GM12891 (cell line): ENCODE data around the gene SH3RF2.

Source experiments
- PAX5 ChIP-seq: IDR thresholded peaks from 2 replicates; pipeline ENCODE4 v1.6.1; 2011; ENCODE audit warnings: low read length, moderate library complexity, mild to moderate bottlenecking; ENCODE audit not compliant: insufficient read depth, severe bottlenecking
- POLR2A ChIP-seq: IDR thresholded peaks from 2 replicates; pipeline ENCODE4 v1.6.1; 2011; ENCODE audit warnings: low read depth, low read length, control low read depth
- POLR2AphosphoS5 ChIP-seq: IDR thresholded peaks from 2 replicates; pipeline ENCODE4 v1.6.1; 2011; ENCODE audit warnings: low read depth, low read length, control low read depth
- TAF1 ChIP-seq: IDR thresholded peaks from 2 replicates; pipeline ENCODE4 v1.6.1; 2011; ENCODE audit warnings: low read depth, low read length, control low read depth

DNA sequence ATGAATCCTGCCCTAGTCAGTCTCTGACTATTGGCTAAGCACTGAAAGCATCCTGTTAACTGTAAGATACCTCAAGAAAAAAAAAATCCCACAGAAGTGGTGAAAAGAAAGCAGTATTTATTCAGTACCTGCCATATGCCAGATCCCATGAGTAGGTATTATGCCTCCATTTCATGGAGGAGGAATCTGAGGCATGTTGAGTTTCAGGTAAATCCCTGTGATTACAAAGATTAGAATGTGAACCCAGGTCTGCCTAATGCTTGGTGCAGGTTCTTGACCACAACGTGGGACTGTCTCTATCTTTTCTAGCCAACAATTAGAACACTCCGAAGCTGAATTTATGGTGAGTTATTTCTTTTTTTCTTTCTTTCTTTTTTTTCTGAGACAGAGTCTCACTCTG, 30.9 kb downstream of the SH3RF2 start:
- no peak for TF ChIP-seq POLR2A
- TF ChIP-seq POLR2AphosphoS5 = no peak
- TF ChIP-seq TAF1 = no peak
- no peak for TF ChIP-seq PAX5
